Stomach (tissue), 4 donors: ENCODE measurements around the gene POFUT2.

Source experiments
- EP300 ChIP-seq: sonication (generic); formaldehyde crosslinking; IDR thresholded peaks from one replicate; pipeline ENCODE4 v1.6.1; 2017; ENCODE audit warnings: antibody characterized with exemption
- POLR2A ChIP-seq, 4 donors: fragments of 450-650 bp; IDR thresholded peaks; one replicate each; pipeline ENCODE4 v1.6.1; 2016; ENCODE audit warnings: antibody characterized with exemption in 4 of 4, control low read depth in 2 of 4, mild to moderate bottlenecking in 1 of 4, moderate library complexity in 1 of 4
- POLR2AphosphoS5 ChIP-seq, 3 donors: sonication (generic); formaldehyde crosslinking; IDR thresholded peaks; one replicate each; pipeline ENCODE4 v1.6.1; 2016; ENCODE audit warnings: antibody characterized with exemption in 3 of 3
- TF ChIP-seq, protein P1 (sequence below), 7 experiments: fragments of 450-650 bp in 4 of 7; fragments of 200-600 bp in 3 of 7; sonication (generic) in 3 of 7; IDR thresholded peaks; one replicate each; pipeline ENCODE4 v1.5.1; 2016 to 2019; ENCODE audit warnings: antibody characterized with exemption in 7 of 7, control low read depth in 2 of 7, mild to moderate bottlenecking in 1 of 7

DNA sequence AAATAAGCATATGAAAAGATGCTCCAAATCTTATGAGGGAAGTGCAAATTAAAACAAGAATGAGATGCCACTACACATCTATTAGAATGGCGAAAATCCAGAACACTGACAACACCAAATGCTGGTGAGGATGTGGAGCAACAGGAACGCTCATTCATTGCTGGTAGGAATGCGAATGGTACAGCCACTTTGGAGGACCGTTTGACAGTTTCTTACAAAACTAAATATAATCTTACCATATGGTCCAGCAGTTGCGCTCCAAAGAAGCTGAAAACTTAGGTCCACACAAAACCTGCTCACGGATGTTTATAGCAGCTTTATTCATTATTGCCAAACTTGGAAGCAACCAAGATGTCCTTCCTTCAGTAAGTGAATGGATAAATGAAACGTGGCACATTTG, 50.3 kb downstream of the POFUT2 start:
- TF ChIP-seq, protein P1, sequence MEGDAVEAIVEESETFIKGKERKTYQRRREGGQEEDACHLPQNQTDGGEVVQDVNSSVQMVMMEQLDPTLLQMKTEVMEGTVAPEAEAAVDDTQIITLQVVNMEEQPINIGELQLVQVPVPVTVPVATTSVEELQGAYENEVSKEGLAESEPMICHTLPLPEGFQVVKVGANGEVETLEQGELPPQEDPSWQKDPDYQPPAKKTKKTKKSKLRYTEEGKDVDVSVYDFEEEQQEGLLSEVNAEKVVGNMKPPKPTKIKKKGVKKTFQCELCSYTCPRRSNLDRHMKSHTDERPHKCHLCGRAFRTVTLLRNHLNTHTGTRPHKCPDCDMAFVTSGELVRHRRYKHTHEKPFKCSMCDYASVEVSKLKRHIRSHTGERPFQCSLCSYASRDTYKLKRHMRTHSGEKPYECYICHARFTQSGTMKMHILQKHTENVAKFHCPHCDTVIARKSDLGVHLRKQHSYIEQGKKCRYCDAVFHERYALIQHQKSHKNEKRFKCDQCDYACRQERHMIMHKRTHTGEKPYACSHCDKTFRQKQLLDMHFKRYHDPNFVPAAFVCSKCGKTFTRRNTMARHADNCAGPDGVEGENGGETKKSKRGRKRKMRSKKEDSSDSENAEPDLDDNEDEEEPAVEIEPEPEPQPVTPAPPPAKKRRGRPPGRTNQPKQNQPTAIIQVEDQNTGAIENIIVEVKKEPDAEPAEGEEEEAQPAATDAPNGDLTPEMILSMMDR (IDR thresholded peaks at IDR 0.05) = no peak
- no peak for TF ChIP-seq POLR2A (IDR thresholded peaks at IDR 0.05)
- TF ChIP-seq EP300 = no peak
- no peak for TF ChIP-seq POLR2AphosphoS5 (IDR thresholded peaks at IDR 0.05)
